ENCODE results near the gene SPATA17. TPM values are rescaled to one million over a fixed set of nuclear protein-coding genes. Genes with fewer than 3 reads are reported as not detected.

Gene SPATA17
- total and polyA plus RNA-seq, 7 donors = 0.34 to 0.56 (median 0.52) TPM; not detected in 2

DNA sequence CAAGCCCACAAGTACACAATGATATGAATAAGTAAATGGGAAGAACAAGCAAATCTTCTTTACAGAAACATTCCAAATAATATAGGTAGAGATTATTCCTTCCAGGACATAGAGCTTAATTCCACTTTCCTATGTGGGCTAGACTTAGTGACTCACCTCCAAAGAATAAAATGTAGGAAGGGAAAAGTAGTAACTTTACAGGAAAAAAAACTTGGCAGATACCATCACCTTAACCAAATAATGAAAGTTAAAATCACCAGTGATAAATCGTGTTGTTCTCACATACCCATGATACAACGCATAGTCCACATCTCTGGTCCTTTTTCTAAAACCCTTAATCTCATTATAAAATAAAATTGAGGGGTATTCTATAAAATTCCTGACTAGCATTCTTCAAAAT lies 260.8 kb downstream of the SPATA17 start:
- TF ChIP-seq, protein P1, sequence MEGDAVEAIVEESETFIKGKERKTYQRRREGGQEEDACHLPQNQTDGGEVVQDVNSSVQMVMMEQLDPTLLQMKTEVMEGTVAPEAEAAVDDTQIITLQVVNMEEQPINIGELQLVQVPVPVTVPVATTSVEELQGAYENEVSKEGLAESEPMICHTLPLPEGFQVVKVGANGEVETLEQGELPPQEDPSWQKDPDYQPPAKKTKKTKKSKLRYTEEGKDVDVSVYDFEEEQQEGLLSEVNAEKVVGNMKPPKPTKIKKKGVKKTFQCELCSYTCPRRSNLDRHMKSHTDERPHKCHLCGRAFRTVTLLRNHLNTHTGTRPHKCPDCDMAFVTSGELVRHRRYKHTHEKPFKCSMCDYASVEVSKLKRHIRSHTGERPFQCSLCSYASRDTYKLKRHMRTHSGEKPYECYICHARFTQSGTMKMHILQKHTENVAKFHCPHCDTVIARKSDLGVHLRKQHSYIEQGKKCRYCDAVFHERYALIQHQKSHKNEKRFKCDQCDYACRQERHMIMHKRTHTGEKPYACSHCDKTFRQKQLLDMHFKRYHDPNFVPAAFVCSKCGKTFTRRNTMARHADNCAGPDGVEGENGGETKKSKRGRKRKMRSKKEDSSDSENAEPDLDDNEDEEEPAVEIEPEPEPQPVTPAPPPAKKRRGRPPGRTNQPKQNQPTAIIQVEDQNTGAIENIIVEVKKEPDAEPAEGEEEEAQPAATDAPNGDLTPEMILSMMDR (IDR thresholded peaks at IDR 0.05) = no peak
- no peak overlapping the region for H3K27ac ChIP-seq
- 80 to 93% (median 82%) methylated on average over 2 of the region's 2 CpGs for WGBS, 3 donors
- no peaks in the 10 kb centered on the region for H3K4me1 ChIP-seq
- ATAC-seq = no peak
- intact Hi-C loops (cut with DNase I) = no loop called here
- no peaks in the 10 kb centered on the region for H3K9me3 ChIP-seq
- no peak overlapping the region for H3K4me3 ChIP-seq
- DNase-seq = no peak
- H3K36me3 ChIP-seq (ENCODE audit: insufficient read depth in 1 of 2, low read depth in 1 of 2) = no peaks in the 10 kb centered on the region
- no peaks in the 10 kb centered on the region for H3K27me3 ChIP-seq (ENCODE audit: insufficient read depth in 3 of 3, low read length in 2 of 3)

GRCh38 chr1:217892750-217893149 lies 261.6 kb downstream of the SPATA17 start:
- Histone ChIP-seq H3K27me3 (ENCODE audit: insufficient read depth in 3 of 3, low read length in 2 of 3) (no peaks in the 10 kb centered on the region), H3K4me3 (no peak overlapping the region), H3K36me3 (ENCODE audit: insufficient read depth in 1 of 2, low read depth in 1 of 2) (no peaks in the 10 kb centered on the region), H3K4me1 (no peaks in the 10 kb centered on the region), H3K9me3 (no peaks in the 10 kb centered on the region), H3K27ac (no peak overlapping the region)
- DNase-seq = no peak
- TF ChIP-seq, protein P1 (IDR thresholded peaks at IDR 0.05) = no peak
- WGBS, 3 donors = 80 to 91% (median 86%) methylated on average over 3 of the region's 3 CpGs
- ATAC-seq = no peak
- intact Hi-C loops (cut with DNase I) = no loop called here

GRCh38 chr1:217895841-217896240 lies 264.7 kb downstream of the SPATA17 start:
- no peaks in the 10 kb centered on the region for H3K27me3 ChIP-seq (ENCODE audit: insufficient read depth in 3 of 3, low read length in 2 of 3)
- intact Hi-C loops (cut with DNase I) = no loop called here
- H3K9me3 ChIP-seq = no peaks in the 10 kb centered on the region
- no peaks in the 10 kb centered on the region for H3K36me3 ChIP-seq (ENCODE audit: insufficient read depth in 1 of 2, low read depth in 1 of 2)
- no peak overlapping the region for H3K4me3 ChIP-seq
- no peak for DNase-seq
- TF ChIP-seq, protein P1 (IDR thresholded peaks at IDR 0.05) = no peak
- H3K4me1 ChIP-seq = no peaks in the 10 kb centered on the region
- ATAC-seq = no peak
- WGBS, 3 donors = 38 to 48% (median 40%) methylated on average over 6 of the region's 6 CpGs
- H3K27ac ChIP-seq = no peak overlapping the region

DNA sequence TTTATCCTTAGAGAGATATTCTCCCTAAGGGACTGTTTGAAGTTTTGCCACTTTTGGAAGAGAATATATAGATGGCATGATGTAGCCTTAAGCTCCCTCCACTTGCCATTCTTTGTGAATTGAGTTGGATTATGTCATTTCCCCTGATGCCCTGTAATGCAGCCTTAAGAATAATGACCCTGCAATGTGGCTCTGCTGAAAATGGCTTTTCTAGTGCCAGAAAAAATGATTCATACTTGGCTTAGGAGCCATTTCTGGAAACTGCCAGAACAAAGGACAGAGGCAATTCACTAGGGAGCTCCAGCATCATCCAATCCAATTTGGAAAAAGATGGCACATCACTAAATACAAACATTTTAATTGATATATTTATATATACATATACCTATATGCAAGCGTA lies 265.3 kb downstream of the SPATA17 start:
- H3K27me3 ChIP-seq (ENCODE audit: insufficient read depth in 3 of 3, low read length in 2 of 3) = no peaks in the 10 kb centered on the region
- WGBS, 3 donors = 73 to 81% (median 79%) methylated on average over 1 of the region's 1 CpG
- H3K36me3 ChIP-seq (ENCODE audit: insufficient read depth in 1 of 2, low read depth in 1 of 2) = no peaks in the 10 kb centered on the region
- ATAC-seq (no peak), DNase-seq (no peak)
- no peaks in the 10 kb centered on the region for H3K9me3 ChIP-seq
- TF ChIP-seq, protein P1 (IDR thresholded peaks at IDR 0.05) = no peak
- no peak overlapping the region for H3K4me3 ChIP-seq
- intact Hi-C loops (cut with DNase I) = no loop called here
- H3K4me1 ChIP-seq = no peaks in the 10 kb centered on the region
- no peak overlapping the region for H3K27ac ChIP-seq

- TF ChIP-seq, protein P1 (IDR thresholded peaks at IDR 0.05) = no peak
- H3K9me3 ChIP-seq = no peaks in the 10 kb centered on the region
- 20 to 31% (median 20%) methylated on average over 2 of the region's 2 CpGs for WGBS, 3 donors
- ATAC-seq (no peak), DNase-seq (no peak)
- intact Hi-C loops (cut with DNase I) = no loop called here
- H3K4me3 ChIP-seq = no peak overlapping the region
- H3K27me3 ChIP-seq (ENCODE audit: insufficient read depth in 3 of 3, low read length in 2 of 3) = no peaks in the 10 kb centered on the region
- H3K27ac ChIP-seq = no peak overlapping the region
- H3K4me1 ChIP-seq = no peaks in the 10 kb centered on the region
- H3K36me3 ChIP-seq (ENCODE audit: insufficient read depth in 1 of 2, low read depth in 1 of 2) = no peaks in the 10 kb centered on the region
Observed at GRCh38 chr1:217897100-217897499, 266.0 kb downstream of the SPATA17 start.

All from psoas muscle (tissue), 8 donors.